Activated naive CD4-positive, alpha-beta T cell (primary cell): ENCODE data around the gene PTPN9.
A peak's percentile ranks its signal among the peaks of the same experiment; 100 is the strongest.
"Not testable (repeated sequence)": the region's sequence is repeated elsewhere in the genome, so short reads cannot be mapped to it uniquely, and the experiment has no call there.

ENCODE experiments used
- DNase-seq, 4 experiments: peaks; one replicate each; lab custom pipeline; 2025; lab: John Stamatoyannopoulos, UW

Gene PTPN9

DNA sequence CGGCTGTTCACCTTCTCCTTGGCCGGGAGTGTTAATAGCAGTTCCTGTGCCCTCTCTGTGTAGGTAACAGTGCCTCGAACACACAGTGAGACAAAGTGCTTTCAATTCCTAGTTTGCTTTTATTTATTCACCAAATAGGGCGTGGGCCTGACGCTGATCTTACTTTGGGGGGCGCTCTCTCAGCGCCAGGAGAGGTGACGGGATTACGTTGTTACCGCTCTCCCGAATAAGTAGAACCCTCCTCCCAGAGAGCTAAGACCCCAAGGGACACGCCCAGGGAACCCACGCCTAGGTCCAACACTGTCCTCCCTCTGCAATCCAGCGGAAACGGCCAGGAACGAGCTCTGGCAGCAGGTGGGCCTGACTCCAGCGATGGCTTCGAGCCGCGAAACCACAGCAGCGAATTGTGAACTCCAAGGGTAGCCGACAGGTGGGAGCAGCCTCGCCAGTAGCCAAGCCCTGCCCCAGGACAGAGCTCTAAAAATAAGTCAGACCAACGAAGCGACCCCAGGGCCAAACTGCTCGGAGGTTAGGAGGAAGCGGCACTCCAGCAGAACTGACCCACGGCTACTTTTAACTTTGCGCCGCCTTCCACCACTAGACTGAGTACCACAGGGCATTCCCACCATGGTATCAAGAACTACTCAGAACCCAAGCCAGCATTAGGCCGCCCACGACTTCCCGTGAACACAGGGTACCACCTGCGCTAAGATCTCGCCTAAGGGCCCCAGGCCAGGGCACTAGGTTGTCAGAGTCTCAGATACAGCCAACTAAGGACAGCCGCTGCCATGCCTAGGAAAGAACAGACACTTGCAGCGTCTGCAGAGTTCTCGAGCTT lies 126.0 kb downstream of the PTPN9 start:
- peak; percentile 34 to 43 (median 41) for DNase-seq

DNA sequence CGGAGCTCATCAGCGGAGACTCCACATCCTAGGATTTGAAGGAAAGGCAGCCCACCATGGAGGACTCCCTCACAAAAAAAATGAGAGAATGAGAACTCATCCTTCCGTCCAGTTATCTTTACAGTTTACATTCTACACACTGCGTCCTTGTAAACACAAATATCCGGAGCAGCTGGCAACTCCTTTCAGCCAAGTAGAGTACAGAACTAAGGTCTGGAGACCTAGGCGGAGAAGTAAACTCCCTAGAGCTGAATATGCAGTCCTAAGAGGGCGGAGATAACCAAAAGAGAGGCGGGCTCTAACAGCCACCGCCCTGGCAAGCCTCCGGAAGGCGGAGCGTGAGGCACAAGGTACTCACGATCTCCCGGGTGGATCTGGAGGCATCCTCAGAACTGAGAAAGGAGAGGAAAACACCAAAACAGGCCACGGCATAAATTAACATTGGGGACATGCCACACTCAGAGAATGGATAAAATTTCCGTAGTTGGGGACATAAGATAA lies 126.7 kb downstream of the PTPN9 start:
- peak; percentile 16 to 70 (median 38) for DNase-seq

DNA sequence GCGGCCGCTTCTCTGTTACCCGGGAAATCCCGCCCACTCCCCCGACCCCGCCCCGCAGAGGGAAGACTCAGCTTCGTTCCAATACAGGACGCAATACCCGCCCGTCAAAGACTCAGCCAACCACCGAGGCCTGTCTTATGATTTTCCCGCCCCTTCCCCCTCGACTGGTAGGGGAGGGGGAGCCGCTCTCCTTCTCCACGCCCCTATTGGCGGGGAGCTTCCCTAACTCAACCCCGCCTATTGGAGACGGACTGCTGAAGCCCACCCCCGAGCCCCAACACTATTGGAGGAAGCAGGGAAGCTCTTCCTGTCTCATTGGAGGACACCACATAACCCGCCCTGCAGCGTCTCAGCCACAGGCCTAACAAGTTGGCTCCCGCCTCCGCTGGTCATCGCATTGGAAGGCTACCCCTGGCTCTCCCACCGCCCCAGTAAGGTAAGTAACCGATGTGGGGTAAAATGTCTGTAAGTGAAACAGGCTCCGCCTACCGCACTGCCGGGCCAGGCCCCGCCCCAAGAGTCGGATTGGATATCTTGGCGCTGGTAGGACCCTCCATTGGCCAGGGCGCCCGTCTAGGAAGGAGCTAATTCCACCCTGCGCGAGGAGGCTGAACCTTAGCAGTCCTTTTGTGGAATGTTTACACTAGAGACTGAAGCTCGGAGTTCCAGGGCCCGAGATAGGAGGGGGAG lies 127.3 kb downstream of the PTPN9 start, which contains the start of gene SIN3A:
SIN3A (minus strand) TSS at position 17 of the 690 bp plus-strand sequence. CDS start 21,315 bp downstream, outside the sequence.
- DNase-seq, result peak; percentile 96 to 99 (median 98)

DNA sequence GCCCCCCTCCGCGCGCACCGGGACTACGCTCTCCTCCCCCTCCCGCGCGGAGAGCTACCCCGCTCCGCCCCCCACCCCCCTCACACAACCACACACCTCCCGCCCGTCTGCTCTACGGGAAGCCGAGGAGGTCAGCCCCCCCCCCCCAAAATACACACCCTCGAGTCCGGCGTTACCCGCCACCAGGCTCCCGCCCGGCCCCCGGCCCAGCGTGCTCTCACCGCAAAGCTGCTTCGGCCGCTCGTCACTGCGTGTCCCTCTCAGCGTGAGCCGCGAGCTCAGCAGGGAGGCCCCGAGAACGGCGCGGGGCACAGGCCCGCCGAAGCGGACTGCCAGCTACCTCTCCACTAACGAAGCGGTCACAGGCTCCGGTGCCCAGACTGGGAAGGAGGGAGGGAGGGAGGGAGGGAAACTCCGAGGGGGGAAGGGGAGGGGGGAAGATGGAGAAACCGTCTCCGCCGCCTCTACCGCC lies 127.9 kb downstream of the PTPN9 start:
- DNase-seq, result no peak

DNA sequence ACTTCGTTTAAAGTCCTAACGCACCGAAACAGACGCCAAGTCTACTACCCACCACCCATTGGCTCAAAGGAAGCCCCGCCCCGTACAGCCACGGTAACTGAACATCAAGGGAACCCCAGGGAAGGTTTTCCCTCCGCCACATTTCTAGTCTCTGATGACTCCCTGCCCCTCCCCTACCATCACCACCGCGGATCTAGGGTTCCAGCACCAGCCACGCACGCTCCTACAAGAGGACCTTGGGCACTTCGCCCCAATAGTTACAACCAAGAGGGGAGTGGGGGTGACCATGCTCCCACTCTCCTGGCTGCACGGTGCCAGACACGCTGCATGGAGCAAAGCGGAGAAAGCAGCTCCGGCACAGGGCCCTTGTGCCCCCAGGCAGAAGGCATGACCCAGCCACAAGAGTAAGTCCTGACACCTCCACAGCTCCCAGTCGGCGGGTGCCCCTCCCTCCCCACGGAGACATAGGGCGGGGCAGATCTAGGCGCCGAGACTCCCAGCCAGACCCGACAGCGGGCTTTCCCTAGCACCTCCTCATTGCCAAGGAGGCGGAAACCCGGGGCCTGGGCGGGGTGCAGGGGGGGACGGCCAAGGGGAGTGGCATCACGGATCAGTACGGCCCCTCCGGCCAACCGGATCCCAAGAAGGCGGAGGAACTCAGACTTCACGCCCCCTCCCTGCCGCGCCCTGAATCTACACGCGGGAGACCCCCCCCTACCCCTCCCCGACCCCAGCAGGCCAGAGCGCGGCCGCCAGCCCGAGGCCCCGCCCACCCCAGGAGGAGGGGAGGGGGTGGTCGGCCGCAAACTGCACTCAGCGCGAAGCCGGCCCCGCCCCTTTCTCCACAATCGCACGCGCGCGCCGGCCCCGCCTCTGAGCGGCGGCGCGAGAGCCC lies 128.6 kb downstream of the PTPN9 start:
- peak; percentile 85 to 98 (median 94) for DNase-seq

DNA sequence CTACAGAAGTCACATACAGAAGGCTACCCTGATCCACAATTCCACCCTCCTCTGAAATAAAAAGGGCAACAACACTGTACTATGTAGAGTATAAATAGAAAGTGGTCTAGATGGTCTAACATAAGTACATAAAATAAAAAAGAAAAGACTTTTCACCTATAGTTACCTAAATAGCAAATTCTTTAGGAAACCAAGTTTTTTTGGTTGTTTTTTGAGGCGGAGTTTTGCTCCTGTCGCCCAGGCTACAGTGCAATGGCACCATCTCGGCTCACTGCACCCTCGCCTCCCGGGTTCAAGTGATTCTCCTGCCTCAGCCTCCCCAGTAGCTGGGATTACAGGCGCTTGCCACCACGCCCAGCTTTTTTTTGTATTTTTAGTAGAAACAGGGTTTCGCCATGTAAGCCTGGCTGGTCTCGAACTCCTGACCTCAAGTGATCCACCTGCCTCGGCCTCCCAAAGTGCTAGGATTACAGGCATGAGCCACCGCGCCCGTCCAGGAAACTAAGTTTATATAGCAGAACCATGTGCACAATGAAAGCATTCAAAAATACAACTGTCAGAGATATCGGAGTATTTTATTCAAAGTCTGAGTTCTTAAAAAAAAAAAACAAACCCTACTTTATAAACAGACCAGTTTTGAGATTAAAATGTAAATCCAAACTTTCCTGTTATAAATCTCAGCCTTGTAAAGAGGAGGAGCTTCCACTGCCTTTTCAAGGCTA lies 129.4 kb downstream of the PTPN9 start:
- DNase-seq, result no peak

DNA sequence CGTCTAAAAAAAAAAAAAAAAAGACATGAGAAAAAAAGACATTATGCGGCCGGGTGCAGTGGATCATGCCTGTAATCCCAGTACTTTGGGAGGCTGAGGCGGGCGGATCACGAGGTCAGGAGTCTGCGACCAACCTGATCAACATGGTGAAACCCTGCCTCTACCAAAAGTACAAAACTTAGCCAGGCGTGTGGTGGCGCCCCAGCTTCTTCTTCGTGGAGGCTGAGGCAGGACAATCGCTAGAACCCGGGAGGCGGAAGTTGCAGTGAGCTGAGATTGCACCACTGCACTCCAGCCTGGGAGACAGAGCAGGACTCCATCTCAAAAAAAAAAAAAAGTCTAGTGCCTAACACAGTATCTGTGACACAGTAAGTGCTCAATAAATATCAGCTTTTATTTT lies 130.9 kb downstream of the PTPN9 start:
- DNase-seq, result not testable (repeated sequence)

DNA sequence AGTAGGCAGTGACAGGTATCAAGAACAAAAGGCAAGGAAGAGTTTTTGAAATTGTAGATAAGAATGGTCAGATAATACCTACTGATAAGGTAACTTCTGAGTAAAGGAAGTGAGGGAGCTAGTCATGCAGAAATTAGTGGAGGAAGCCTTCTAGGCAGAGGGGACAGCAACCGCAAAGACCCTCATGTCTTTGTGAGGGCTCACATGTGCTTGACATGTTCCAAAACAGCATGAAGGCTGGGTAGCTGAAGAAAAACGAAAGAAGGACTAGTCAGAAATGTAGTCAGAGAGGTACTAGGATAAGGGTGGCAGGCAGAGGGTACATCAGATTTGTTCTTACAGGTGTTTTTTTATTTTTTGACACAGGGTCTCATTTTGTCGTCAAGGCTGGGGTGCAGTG lies 133.0 kb downstream of the PTPN9 start:
- DNase-seq, result no peak

DNA sequence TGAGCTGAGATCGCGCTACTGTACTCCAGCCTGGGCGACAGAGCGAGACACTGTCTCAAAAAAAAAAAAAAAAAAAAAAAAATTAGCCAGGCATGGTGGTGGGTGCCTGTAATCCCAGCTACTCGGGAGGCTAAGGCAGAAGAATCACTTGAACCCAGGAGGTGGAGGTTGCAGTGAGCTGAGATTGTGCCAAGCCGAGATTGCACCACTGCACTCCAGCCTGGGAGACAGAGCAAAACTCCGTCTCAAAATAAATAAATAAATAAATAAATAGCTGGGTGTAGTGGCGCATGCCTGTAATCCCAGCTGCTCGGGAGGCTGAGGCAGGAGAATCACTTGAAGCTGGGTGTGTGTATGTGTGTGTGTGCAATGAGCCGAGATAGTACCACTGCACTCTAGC lies 133.8 kb downstream of the PTPN9 start:
- DNase-seq, result not testable (repeated sequence)

DNA sequence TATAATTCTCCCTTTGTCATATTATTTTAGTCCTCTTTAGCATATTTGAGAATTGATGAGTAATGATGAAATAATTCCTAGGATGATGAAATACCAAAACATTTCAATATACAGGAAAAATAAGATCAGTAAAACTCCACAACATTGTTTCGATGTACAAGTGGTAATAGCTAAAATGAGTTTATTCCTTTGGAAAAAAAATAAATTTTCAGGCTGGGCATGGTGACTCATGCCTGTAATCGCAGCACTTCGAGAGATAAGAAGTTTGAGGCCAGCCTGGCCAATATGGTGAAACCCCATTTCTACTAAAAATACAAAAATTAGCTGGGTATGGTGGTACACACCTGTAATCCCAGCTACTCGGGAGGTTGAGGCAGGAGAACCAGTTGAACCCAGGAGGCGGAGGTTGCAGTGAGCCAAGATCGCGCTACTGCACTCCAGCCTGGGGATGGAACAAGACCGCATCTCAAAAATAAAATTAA lies 135.1 kb downstream of the PTPN9 start:
- DNase-seq, result not testable (repeated sequence)

DNA sequence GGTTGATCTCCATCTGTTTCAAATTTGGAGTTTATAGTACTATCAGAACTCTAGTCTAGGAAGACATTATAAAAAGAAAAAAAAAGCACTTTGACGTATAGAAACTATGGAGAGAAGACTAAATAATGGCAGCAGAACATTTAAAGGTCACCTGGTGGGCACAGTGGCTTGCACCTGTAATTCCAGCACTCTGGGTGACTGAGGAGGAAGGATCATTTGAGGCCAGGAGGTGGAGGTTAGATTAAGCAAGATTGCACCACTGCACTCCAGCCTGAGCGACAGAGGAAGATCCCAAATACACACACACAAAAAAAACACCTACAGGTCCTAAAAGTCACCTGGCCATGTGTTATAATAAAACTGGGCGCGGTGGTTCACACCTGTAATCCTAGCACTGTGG lies 141.4 kb downstream of the PTPN9 start:
- DNase-seq, result no peak

DNA sequence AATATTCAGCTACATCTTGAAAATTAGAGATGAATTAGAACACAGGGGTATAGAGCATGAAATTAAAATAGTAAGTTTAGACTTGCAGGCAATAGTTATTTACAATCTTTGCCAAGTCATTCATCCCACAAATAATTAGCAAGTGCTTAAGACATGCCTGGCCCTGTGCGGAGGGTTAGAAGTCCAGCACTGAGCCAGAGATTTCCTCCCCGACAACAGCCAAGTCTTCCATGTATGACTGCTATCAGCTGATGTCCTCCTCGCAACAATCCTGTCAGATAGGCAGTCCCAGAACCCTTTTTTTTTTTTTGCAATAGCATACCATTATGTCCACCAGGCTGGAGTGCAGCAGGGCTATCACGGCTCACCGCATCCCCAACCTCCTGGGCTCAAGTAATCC lies 142.2 kb downstream of the PTPN9 start:
- no peak for DNase-seq

DNA sequence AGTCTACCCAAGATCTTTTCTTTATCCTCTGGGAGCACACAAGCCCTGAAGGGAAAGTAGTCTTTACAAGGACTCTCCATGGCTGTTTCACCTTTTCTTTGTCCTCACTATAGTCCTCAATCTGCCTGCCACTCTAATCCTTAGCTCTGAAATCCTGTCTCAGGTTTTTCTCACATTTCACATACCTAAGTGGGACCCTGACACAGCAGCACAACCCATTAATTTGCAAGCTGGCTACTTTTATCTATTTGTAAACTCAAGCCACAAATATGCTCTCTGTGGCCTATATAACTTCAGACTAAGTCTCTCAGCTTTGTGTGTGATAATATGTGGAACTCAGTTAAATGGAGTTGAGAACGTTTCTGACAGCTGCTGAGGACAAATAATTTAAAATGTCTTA lies 147.4 kb downstream of the PTPN9 start:
- DNase-seq, result no peak

DNA sequence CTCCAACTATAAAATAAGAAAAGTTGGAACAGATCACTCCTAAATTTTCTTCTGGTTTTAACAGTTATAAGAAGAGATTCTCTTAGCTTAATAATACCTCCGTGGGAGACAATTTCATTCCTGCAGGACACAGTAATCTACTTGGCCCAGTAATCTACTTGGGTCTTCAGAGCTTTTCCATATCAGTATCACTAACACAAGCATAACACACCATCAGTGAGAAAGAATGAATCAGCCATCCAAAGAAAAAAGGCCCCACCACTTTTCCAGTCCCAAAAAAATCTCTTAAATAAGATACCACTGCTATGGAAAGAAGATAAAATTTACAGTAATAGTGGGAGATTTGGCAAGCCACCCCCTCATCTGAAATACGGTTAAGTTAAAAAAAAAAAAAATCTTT lies 147.8 kb downstream of the PTPN9 start:
- no peak for DNase-seq

DNA sequence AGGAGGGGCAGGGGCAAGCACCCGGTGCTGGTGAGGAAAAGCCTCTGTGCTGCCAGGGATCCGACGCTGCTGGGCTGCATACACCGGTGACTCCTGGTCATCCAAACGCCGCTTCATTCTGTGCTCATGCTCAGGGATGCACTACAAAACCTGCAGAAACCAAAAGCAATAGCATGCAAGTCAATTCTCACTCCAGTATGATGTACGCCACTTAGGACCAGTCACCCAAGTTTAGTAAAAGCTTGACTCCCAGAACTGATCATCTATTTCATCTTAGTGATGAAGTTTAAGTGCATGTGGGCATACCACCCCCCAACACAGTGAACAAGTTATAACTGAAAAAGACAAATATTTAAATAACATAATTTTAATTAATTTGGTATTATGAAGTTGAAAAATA lies 148.9 kb downstream of the PTPN9 start:
- no peak for DNase-seq

DNA sequence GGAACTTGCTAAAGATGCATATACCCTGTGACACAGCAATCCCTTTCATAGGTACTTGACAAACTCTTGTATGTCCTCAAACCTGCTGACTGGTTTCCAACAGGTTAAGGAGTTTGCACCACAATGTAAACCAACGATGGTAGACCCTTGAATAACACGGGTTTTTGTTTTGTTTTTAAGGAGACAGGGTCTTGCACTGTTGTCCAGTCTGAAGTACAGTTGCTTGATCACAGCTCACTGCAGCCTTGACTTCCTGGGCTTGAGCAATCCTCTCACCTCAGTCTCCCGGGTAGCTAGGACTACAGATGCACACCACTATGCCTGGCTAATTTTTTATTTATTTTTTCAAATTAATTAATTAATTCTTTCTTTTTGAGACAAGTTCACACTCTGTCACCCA lies 151.0 kb downstream of the PTPN9 start:
- DNase-seq, result no peak

DNA sequence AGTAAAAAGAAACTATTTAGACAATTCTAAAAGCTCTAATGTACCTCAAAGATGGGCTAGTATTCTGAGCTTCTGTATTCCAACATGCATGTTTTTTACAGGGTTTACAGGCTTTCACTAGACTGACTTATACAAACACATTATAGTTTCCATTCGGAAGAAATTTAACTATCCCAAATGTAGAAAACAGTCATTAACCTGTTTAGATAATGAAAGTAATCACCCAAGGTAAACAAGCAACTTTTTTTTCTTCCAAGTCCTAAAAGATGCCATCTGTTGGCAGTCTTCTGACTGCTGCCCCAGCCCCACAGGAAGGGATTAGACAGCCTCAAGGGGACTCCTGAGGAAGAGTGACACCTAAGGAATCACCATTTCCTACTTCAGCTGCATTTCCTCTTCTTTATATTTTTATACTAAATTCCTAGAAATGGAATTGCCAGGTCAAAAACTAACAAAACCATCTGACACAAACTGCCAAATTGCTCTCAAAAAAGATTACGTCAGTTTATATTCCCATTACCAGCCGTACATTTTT lies 153.1 kb downstream of the PTPN9 start:
- no peak for DNase-seq

DNA sequence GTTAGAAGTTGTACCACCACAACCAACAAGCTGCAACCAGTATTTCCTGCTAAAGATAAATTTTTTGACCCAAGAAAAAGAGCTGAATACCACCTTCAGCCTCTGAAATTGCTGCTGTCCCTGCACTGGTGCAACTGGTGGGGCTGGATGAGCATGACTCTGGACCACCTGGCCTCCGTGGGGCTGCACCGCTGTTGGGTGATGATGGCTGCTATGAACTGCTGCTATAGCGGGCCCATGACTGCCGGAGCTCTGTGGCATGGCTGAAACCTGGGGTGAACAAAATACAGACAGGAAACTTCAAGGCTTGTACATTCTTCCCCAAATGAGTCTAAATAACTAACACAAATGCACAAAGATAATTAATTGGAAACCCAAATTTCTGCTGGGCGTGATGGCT lies 156.6 kb downstream of the PTPN9 start:
- DNase-seq, result no peak

DNA sequence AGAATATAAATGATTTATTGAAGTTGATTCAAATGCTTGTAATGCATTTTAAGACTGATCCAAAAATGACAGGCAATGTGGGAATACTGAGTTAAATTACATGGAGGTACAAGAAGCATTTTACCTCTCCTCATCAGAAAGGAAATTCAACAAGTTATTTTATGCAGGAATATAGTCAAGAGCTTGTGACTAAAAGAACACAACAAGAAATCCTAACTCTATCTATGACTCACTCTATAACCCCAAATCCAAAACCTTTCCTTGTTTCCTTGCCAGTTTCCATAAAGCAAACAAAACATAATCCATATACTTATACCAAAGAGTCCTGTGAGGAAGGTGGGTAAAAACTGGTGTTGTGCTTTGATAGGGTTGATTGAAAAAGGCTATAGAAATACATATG lies 158.4 kb downstream of the PTPN9 start:
- DNase-seq, result no peak

DNA sequence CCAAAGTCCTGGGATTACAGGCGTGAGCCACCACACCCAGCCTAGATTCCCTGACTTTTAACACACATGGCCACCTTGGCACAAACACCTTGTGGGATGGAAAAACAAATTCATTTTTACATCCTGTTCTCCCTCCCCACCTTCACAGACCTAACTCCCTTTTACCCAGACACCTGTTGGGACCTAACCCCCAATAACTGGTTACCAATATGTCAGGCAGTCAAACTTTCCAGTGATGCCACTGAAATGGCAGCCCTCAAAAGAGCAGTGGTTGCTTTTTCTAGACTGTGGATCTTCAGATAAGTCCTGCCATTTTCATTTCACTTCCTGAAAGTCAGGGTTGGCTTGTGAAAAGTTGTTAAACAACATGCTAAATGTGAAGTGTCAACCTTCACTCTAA lies 162.5 kb downstream of the PTPN9 start:
- no peak for DNase-seq
